ENCODE data around the gene BFSP2.
"Not testable (repeated sequence)": the region's sequence is repeated elsewhere in the genome, so short reads cannot be mapped to it uniquely, and the experiment has no call there.

Gene BFSP2

DNA sequence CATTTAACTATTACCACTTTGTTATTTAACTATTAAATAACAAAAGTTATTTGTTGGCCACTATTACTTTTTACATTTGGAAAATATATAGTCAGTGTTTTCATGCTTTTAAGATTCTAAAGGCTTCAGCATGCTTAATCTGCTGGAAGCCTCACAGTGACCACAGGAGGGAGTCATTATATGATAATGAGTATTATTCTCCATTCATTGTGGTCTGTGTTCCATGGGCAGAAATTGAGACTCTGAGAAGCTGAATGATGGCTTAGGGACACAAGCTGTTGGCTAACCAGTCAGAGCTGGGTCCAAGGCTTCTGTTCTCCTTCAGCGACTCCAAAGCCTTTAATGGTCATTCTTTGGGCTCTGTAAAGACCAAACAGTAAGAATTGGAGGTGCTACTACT, 64.7 kb downstream of the BFSP2 start:
- H3K27me3 ChIP-seq (replicated peaks; ENCODE audit: control insufficient read depth, insufficient read depth, low read length, poor library complexity, severe bottlenecking) = no peaks in the 10 kb centered on the region
- no peak for DNase-seq
- no peaks in the 10 kb centered on the region for H3K9me3 ChIP-seq (ENCODE audit: control insufficient read depth, low read length)

DNA sequence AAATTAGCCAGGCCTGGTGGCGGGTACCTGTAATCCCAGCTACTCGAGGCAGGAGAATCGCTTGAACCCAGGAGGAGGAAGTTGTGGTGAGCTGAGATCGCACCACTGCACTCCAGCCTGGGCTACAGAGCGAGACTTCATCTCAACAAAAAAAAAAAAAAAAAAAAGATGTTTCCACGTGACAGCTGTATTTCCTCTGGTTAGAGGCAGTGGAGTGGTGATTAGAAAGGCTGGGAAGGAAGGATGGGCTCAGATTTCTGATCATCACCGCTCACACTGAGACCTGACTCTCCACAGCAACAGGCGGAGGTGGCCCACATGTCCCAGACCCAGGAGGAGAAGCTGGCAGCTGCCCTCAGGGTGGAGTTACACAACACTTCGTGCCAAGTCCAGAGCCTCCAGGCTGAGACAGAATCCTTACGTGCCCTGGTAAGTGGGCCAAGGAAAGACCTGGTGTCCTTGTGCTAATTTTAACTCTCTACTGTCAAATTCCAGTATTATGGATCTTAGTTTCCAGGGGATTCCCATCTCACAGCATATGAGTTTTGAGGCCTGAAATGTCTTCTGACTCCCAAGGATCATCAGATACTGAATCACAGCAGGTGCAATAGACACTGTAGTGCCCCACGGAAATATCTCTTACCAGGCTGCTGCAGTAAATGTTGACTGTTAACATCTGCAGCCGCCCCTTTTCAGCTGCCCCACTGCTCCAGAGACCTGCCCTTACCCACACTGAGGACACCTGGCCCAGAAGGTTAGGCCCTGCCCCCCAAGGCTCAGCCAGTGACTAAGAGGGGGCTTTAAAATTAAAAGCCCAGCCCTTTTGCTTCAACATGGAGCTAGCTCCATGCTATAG, 66.9 kb downstream of the BFSP2 start:
- Histone ChIP-seq H3K4me1 (ENCODE audit: control insufficient read depth, insufficient read depth, low read length, poor library complexity, severe bottlenecking) (peaks cover 4% of the 10 kb centered on the region), H3K27me3 (replicated peaks; ENCODE audit: control insufficient read depth, insufficient read depth, low read length, poor library complexity, severe bottlenecking) (no peaks in the 10 kb centered on the region), H3K9me3 (ENCODE audit: control insufficient read depth, low read length) (no peaks in the 10 kb centered on the region), H3K27ac (ENCODE audit: insufficient read depth, low read length, poor library complexity, severe bottlenecking) (no peak overlapping the region), H3K36me3 (ENCODE audit: control insufficient read depth, insufficient read depth, low read length) (no peaks in the 10 kb centered on the region), H3K4me3 (ENCODE audit: insufficient read depth, low read depth, low read length, poor library complexity, severe bottlenecking) (no peak overlapping the region)
- DNase-seq = no peak

More for the DNA sequence above, 64.7 kb downstream of the BFSP2 start:
- H3K4me1 ChIP-seq (ENCODE audit: control insufficient read depth, insufficient read depth, low read length, poor library complexity, severe bottlenecking) = peaks cover 4% of the 10 kb centered on the region
- no peaks in the 10 kb centered on the region for H3K36me3 ChIP-seq (ENCODE audit: control insufficient read depth, insufficient read depth, low read length)
- H3K4me3 ChIP-seq (ENCODE audit: insufficient read depth, low read depth, low read length, poor library complexity, severe bottlenecking) = no peak overlapping the region
- H3K27ac ChIP-seq (ENCODE audit: insufficient read depth, low read length, poor library complexity, severe bottlenecking) = no peak overlapping the region

DNA sequence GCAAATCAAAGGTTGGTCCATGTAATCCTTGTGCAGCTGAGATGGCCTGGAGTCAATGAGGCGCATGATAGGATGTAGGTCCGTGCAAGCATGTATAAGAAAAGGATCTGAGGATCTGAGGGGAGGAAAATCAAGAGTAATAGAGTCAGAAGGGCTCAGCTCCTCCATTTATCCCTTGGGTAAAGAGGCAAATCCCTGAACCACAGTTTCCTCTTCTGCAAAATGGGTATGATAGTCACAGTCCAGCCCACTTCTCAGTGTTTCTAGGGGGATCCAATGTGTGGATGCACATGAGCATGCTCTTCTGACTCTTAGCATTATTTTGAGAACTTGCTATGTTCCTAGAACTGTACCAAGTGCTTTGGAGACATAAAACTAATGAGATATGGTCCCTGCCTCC, 67.9 kb downstream of the BFSP2 start:
- no peak for DNase-seq
- H3K36me3 ChIP-seq (ENCODE audit: control insufficient read depth, insufficient read depth, low read length) = no peaks in the 10 kb centered on the region
- no peaks in the 10 kb centered on the region for H3K9me3 ChIP-seq (ENCODE audit: control insufficient read depth, low read length)
- H3K27ac ChIP-seq (ENCODE audit: insufficient read depth, low read length, poor library complexity, severe bottlenecking) = no peak overlapping the region
- peaks cover 4% of the 10 kb centered on the region for H3K4me1 ChIP-seq (ENCODE audit: control insufficient read depth, insufficient read depth, low read length, poor library complexity, severe bottlenecking)
- H3K27me3 ChIP-seq (replicated peaks; ENCODE audit: control insufficient read depth, insufficient read depth, low read length, poor library complexity, severe bottlenecking) = no peaks in the 10 kb centered on the region
- no peak overlapping the region for H3K4me3 ChIP-seq (ENCODE audit: insufficient read depth, low read depth, low read length, poor library complexity, severe bottlenecking)

DNA sequence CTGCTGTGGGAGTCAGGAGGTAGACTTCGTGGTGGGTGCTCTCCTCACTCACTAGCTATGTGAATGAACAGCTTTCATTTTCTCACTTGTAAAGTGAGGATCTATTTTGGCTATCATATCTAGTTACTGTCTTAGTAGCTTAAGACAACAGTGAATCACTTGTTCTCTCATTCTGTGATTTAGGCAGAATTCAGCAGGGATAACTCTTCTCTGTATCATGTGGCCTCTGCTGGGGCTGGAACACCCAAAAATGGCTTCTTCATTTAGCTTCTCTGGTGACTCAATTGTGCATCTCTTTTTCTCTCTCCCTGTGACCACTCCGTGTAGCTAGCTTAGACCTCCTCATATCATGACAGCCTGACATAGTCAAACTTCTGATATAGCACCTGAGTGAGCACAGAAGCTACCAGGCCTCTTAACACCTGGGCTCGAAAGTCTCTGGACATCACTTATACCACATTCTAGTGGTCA, 68.4 kb downstream of the BFSP2 start:
- H3K36me3 ChIP-seq (ENCODE audit: control insufficient read depth, insufficient read depth, low read length) = no peaks in the 10 kb centered on the region
- DNase-seq = no peak
- H3K27me3 ChIP-seq (replicated peaks; ENCODE audit: control insufficient read depth, insufficient read depth, low read length, poor library complexity, severe bottlenecking) = no peaks in the 10 kb centered on the region
- no peaks in the 10 kb centered on the region for H3K9me3 ChIP-seq (ENCODE audit: control insufficient read depth, low read length)
- peaks cover 4% of the 10 kb centered on the region for H3K4me1 ChIP-seq (ENCODE audit: control insufficient read depth, insufficient read depth, low read length, poor library complexity, severe bottlenecking)
- H3K4me3 ChIP-seq (ENCODE audit: insufficient read depth, low read depth, low read length, poor library complexity, severe bottlenecking) = no peak overlapping the region
- H3K27ac ChIP-seq (ENCODE audit: insufficient read depth, low read length, poor library complexity, severe bottlenecking) = no peak overlapping the region

DNA sequence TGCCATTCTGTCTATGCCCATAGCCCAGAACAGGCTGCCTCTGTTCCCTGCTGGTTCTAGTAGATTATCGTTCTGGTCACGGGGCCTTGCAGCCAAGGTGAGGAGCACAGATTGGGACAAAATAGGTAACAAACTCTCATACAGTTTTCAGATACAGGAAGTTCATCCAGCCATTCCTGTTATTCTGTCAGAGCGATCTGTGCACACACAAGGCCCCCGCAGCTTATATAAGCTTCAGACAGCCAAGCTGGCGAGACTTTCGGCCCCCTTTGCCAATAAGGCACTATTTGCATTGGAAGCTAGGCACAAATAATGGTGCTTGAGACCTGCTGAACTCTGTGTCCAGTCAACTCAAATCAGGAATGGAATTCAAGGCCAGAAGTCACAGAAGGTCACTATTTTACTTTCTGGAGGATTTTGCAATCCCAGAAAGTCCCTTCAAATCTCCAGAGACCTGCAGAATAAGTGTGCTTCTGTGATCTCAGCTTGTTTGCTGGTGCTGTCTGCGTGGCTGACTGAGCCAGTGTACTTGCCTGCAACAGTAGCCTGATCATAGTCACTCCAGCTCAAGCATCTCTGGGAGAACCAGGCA, 69.4 kb downstream of the BFSP2 start:
- H3K9me3 ChIP-seq (ENCODE audit: control insufficient read depth, low read length) = no peaks in the 10 kb centered on the region
- no peak for DNase-seq
- H3K4me3 ChIP-seq (ENCODE audit: insufficient read depth, low read depth, low read length, poor library complexity, severe bottlenecking) = no peak overlapping the region
- H3K4me1 ChIP-seq (ENCODE audit: control insufficient read depth, insufficient read depth, low read length, poor library complexity, severe bottlenecking) = peaks cover 4% of the 10 kb centered on the region
- no peaks in the 10 kb centered on the region for H3K36me3 ChIP-seq (ENCODE audit: control insufficient read depth, insufficient read depth, low read length)
- H3K27ac ChIP-seq (ENCODE audit: insufficient read depth, low read length, poor library complexity, severe bottlenecking) = no peak overlapping the region
- H3K27me3 ChIP-seq (replicated peaks; ENCODE audit: control insufficient read depth, insufficient read depth, low read length, poor library complexity, severe bottlenecking) = no peaks in the 10 kb centered on the region

DNA sequence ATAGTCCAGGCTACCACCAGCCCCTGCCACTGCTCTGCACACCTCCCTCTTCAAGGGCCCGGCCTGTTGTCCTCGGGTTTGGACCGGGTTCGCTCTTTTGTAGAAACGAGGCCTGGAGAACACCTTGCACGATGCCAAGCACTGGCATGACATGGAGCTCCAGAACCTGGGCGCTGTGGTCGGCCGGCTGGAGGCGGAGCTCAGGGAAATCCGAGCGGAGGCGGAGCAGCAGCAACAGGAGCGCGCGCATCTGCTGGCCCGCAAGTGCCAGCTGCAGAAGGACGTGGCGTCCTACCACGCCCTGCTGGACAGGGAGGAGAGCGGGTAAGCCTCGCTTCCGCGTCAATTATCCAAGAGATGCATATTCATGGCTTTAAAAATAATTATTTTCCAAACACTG, 72.4 kb downstream of the BFSP2 start:
- H3K27me3 ChIP-seq (replicated peaks; ENCODE audit: control insufficient read depth, insufficient read depth, low read length, poor library complexity, severe bottlenecking) = no peaks in the 10 kb centered on the region
- H3K4me1 ChIP-seq (ENCODE audit: control insufficient read depth, insufficient read depth, low read length, poor library complexity, severe bottlenecking) = no peaks in the 10 kb centered on the region
- no peak overlapping the region for H3K4me3 ChIP-seq (ENCODE audit: insufficient read depth, low read depth, low read length, poor library complexity, severe bottlenecking)
- H3K9me3 ChIP-seq (ENCODE audit: control insufficient read depth, low read length) = no peaks in the 10 kb centered on the region
- H3K36me3 ChIP-seq (ENCODE audit: control insufficient read depth, insufficient read depth, low read length) = no peaks in the 10 kb centered on the region
- DNase-seq = no peak
- H3K27ac ChIP-seq (ENCODE audit: insufficient read depth, low read length, poor library complexity, severe bottlenecking) = no peak overlapping the region

DNA sequence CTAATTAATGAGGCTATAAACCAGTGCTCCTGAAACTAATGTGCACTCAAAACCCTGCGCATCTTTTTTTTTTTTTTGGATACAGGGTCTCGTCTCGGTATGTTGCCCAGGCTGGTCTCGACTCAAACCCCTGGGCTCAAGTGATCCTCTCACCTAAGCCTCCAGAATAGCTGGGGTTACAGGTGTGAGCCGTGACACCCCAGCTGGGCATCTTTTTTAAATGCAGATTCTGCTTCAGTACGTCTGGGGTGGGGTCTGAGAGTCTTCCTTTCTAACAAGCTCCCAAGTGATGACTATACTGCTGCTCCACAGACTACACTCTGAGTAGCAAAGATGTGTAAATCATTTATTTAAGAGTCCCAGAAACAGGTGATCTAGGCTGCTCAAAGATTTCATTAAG, 73.0 kb downstream of the BFSP2 start:
- H3K27me3 ChIP-seq (replicated peaks; ENCODE audit: control insufficient read depth, insufficient read depth, low read length, poor library complexity, severe bottlenecking) = no peaks in the 10 kb centered on the region
- H3K36me3 ChIP-seq (ENCODE audit: control insufficient read depth, insufficient read depth, low read length) = no peaks in the 10 kb centered on the region
- no peak for DNase-seq
- no peaks in the 10 kb centered on the region for H3K9me3 ChIP-seq (ENCODE audit: control insufficient read depth, low read length)
- H3K27ac ChIP-seq (ENCODE audit: insufficient read depth, low read length, poor library complexity, severe bottlenecking) = no peak overlapping the region
- H3K4me1 ChIP-seq (ENCODE audit: control insufficient read depth, insufficient read depth, low read length, poor library complexity, severe bottlenecking) = no peaks in the 10 kb centered on the region
- H3K4me3 ChIP-seq (ENCODE audit: insufficient read depth, low read depth, low read length, poor library complexity, severe bottlenecking) = no peak overlapping the region

DNA sequence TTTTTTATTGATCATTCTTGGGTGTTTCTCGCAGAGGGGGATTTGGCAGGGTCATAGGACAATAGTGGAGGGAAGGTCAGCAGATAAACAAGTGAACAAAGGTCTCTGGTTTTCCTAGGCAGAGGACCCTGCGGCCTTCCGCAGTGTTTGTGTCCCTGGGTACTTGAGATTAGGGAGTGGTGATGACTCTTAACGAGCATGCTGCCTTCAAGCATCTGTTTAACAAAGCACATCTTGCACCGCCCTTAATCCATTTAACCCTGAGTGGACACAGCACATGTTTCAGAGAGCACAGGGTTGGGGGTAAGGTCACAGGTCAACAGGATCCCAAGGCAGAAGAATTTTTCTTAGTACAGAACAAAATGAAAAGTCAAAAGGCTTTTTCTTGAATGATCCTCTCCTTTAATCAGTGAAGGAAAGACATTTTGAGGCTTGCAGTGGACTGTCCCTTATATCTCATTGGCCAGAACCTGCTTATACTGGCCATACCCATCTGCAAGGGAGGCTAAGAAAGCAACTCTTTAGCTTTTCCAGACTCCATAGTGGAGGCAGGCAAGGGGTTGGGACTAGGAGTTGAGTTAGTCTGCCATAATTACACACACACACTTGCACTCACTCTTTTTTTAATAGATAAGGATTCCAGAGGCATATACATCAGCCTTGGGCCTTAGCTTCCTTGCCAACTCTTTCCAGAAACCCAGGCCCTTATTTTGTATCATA, 73.8 kb downstream of the BFSP2 start:
- not testable (repeated sequence) for H3K36me3 ChIP-seq (ENCODE audit: control insufficient read depth, insufficient read depth, low read length); H3K9me3 ChIP-seq (ENCODE audit: control insufficient read depth, low read length); H3K4me3 ChIP-seq (ENCODE audit: insufficient read depth, low read depth, low read length, poor library complexity, severe bottlenecking); H3K27me3 ChIP-seq (replicated peaks; ENCODE audit: control insufficient read depth, insufficient read depth, low read length, poor library complexity, severe bottlenecking); DNase-seq; H3K27ac ChIP-seq (ENCODE audit: insufficient read depth, low read length, poor library complexity, severe bottlenecking); H3K4me1 ChIP-seq (ENCODE audit: control insufficient read depth, insufficient read depth, low read length, poor library complexity, severe bottlenecking)

DNA sequence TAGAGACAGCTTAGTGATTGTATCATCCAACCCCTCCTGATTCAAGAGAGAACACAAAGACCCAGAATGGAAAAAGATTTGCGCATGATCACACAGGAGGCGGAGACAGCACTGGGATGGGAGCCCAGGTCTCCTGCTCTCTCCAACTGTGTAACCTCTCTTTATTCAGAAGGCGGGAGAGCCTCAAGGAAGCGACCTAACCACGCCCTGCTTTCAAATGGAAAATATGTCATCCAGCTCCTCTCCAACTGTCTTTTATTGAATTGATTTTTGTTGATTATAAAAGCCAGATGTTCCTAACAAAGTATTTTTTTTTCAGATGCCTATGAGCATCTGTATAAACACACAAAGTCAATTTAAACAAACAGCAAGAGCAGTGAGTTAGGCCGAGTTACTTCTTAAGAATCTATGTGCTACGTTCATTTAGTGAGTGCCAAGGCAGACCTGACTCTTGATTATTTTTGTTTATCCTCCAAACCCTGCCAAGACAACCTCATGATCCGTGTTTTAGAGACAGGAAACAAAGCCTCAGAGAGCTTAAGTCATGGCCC, 74.5 kb downstream of the BFSP2 start:
- H3K4me1 ChIP-seq (ENCODE audit: control insufficient read depth, insufficient read depth, low read length, poor library complexity, severe bottlenecking) = no peaks in the 10 kb centered on the region
- no peaks in the 10 kb centered on the region for H3K36me3 ChIP-seq (ENCODE audit: control insufficient read depth, insufficient read depth, low read length)
- DNase-seq = no peak
- H3K27me3 ChIP-seq (replicated peaks; ENCODE audit: control insufficient read depth, insufficient read depth, low read length, poor library complexity, severe bottlenecking) = no peaks in the 10 kb centered on the region
- no peak overlapping the region for H3K4me3 ChIP-seq (ENCODE audit: insufficient read depth, low read depth, low read length, poor library complexity, severe bottlenecking)
- H3K27ac ChIP-seq (ENCODE audit: insufficient read depth, low read length, poor library complexity, severe bottlenecking) = no peak overlapping the region
- H3K9me3 ChIP-seq (ENCODE audit: control insufficient read depth, low read length) = no peaks in the 10 kb centered on the region

DNA sequence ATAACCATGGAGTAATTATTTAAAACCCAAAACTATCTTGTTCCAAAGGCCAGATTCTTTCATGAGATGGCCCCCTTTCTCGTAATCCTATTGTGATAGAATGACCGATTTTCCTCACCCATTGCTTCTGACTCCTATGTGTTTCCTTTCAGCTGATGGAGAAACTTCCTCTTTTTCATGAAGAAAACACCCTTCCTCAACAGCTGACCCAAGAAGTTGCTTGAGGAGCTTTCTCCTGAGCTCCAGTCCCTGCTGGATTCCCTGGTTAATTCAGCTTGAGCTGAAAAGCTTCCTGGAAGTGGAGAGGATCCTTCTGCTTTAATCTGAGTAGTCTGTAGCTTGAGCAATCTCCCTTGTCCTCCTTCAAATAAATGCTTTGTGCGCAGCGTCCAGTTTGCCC, 75.0 kb downstream of the BFSP2 start:
- H3K36me3 ChIP-seq (ENCODE audit: control insufficient read depth, insufficient read depth, low read length) = no peaks in the 10 kb centered on the region
- no peak for DNase-seq
- H3K27ac ChIP-seq (ENCODE audit: insufficient read depth, low read length, poor library complexity, severe bottlenecking) = no peak overlapping the region
- no peaks in the 10 kb centered on the region for H3K9me3 ChIP-seq (ENCODE audit: control insufficient read depth, low read length)
- no peak overlapping the region for H3K4me3 ChIP-seq (ENCODE audit: insufficient read depth, low read depth, low read length, poor library complexity, severe bottlenecking)
- H3K27me3 ChIP-seq (replicated peaks; ENCODE audit: control insufficient read depth, insufficient read depth, low read length, poor library complexity, severe bottlenecking) = no peaks in the 10 kb centered on the region
- no peaks in the 10 kb centered on the region for H3K4me1 ChIP-seq (ENCODE audit: control insufficient read depth, insufficient read depth, low read length, poor library complexity, severe bottlenecking)

Data from effector memory CD4-positive, alpha-beta T cell (primary cell).